ENCODE data around the gene TIMP2. TPM values are rescaled to one million over a fixed set of nuclear protein-coding genes. Genes with fewer than 3 reads are reported as not detected.

Gene TIMP2
- total RNA-seq, 1 experiment from 2014 or later: 114 TPM

GRCh38 chr17:78889531-78889930 is 35.7 kb downstream of the TIMP2 start:
- TF ChIP-seq, protein P1, sequence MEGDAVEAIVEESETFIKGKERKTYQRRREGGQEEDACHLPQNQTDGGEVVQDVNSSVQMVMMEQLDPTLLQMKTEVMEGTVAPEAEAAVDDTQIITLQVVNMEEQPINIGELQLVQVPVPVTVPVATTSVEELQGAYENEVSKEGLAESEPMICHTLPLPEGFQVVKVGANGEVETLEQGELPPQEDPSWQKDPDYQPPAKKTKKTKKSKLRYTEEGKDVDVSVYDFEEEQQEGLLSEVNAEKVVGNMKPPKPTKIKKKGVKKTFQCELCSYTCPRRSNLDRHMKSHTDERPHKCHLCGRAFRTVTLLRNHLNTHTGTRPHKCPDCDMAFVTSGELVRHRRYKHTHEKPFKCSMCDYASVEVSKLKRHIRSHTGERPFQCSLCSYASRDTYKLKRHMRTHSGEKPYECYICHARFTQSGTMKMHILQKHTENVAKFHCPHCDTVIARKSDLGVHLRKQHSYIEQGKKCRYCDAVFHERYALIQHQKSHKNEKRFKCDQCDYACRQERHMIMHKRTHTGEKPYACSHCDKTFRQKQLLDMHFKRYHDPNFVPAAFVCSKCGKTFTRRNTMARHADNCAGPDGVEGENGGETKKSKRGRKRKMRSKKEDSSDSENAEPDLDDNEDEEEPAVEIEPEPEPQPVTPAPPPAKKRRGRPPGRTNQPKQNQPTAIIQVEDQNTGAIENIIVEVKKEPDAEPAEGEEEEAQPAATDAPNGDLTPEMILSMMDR (conservative IDR thresholded peaks at IDR 0.05): no peak
- TF ChIP-seq EZH2 (IDR thresholded peaks at IDR 0.05; ENCODE audit: low read depth): no peak
- no peaks in the 10 kb centered on the region for H3K36me3 ChIP-seq (ENCODE audit: low read depth)
- H3K4me2 ChIP-seq: no peak overlapping the region
- H2AFZ ChIP-seq: no peak overlapping the region
- H4K20me1 ChIP-seq (ENCODE audit: insufficient read depth): no peaks in the 10 kb centered on the region
- ChIA-PET CTCF (no interaction called here), POLR2A (ENCODE audit: unreplicated experiment) (no interaction called here)
- no TSS peak for BruUV-seq (replicated peaks)
- H3K79me2 ChIP-seq (ENCODE audit: low read depth): peaks cover 8% of the 10 kb centered on the region
- no peak for DNase-seq
- intact Hi-C loops (cut with micrococcal nuclease; ENCODE audit: unreplicated experiment): no loop called here
- H3K4me1 ChIP-seq (replicated peaks; ENCODE audit: insufficient read depth): peaks cover 22% of the 10 kb centered on the region
- H3K9me3 ChIP-seq (ENCODE audit: insufficient read depth, low read depth): no peaks in the 10 kb centered on the region
- H3F3A ChIP-seq (ENCODE audit: insufficient read depth, low read depth): peaks cover 6% of the 10 kb centered on the region; the same call in 1 of the 2 replicates
- no peak overlapping the region for H3K4me3 ChIP-seq
- no peak overlapping the region for H3K27ac ChIP-seq
- H3K27me3 ChIP-seq (ENCODE audit: insufficient read depth, low read depth): no peaks in the 10 kb centered on the region
- H3K9me2 ChIP-seq (ENCODE audit: insufficient read depth): no peaks in the 10 kb centered on the region

GRCh38 chr17:78888941-78889518 is 36.2 kb downstream of the TIMP2 start:
- Histone ChIP-seq H2AFZ (no peak overlapping the region), H3F3A (ENCODE audit: insufficient read depth, low read depth) (peaks cover 11% of the 10 kb centered on the region; the same call in 1 of the 2 replicates), H4K20me1 (ENCODE audit: insufficient read depth) (no peaks in the 10 kb centered on the region), H3K9me3 (ENCODE audit: insufficient read depth, low read depth) (no peaks in the 10 kb centered on the region), H3K79me2 (ENCODE audit: low read depth) (peaks cover 8% of the 10 kb centered on the region), H3K27ac (no peak overlapping the region), H3K27me3 (ENCODE audit: insufficient read depth, low read depth) (no peaks in the 10 kb centered on the region), H3K4me1 (replicated peaks; ENCODE audit: insufficient read depth) (peaks cover 27% of the 10 kb centered on the region), H3K9me2 (ENCODE audit: insufficient read depth) (no peaks in the 10 kb centered on the region), H3K36me3 (ENCODE audit: low read depth) (no peaks in the 10 kb centered on the region), H3K4me3 (no peak overlapping the region), H3K4me2 (no peak overlapping the region)
- BruUV-seq (replicated peaks): no TSS peak
- intact Hi-C loops (cut with micrococcal nuclease; ENCODE audit: unreplicated experiment): no loop called here
- DNase-seq: no peak
- TF ChIP-seq EZH2 (IDR thresholded peaks at IDR 0.05; ENCODE audit: low read depth): no peak
- TF ChIP-seq, protein P1 (conservative IDR thresholded peaks at IDR 0.05): no peak
- POLR2A ChIA-PET (ENCODE audit: unreplicated experiment): no interaction called here
- CTCF ChIA-PET: no interaction called here

GRCh38 chr17:78886954-78887353 is 38.2 kb downstream of the TIMP2 start:
- Histone ChIP-seq H3K4me2 (no peak overlapping the region), H3K79me2 (ENCODE audit: low read depth) (peaks cover 8% of the 10 kb centered on the region), H3K4me3 (no peak overlapping the region), H3F3A (ENCODE audit: insufficient read depth, low read depth) (peaks cover 23% of the 10 kb centered on the region; the same call in 1 of the 2 replicates), H3K9me2 (ENCODE audit: insufficient read depth) (no peaks in the 10 kb centered on the region), H3K27me3 (ENCODE audit: insufficient read depth, low read depth) (no peaks in the 10 kb centered on the region), H3K4me1 (replicated peaks; ENCODE audit: insufficient read depth) (peaks cover 47% of the 10 kb centered on the region), H2AFZ (no peak overlapping the region), H4K20me1 (ENCODE audit: insufficient read depth) (no peaks in the 10 kb centered on the region), H3K36me3 (ENCODE audit: low read depth) (no peaks in the 10 kb centered on the region), H3K27ac (no peak overlapping the region), H3K9me3 (ENCODE audit: insufficient read depth, low read depth) (no peaks in the 10 kb centered on the region)
- BruUV-seq (replicated peaks): no TSS peak
- ChIA-PET POLR2A (ENCODE audit: unreplicated experiment) (no interaction called here), CTCF (interaction anchor here (0.9 kb wide), 1 partner anchor 12 kb away, joined by 3 read pairs; no protein-coding TSS in a partner anchor)
- intact Hi-C loops (cut with micrococcal nuclease; ENCODE audit: unreplicated experiment): no loop called here
- no peak for TF ChIP-seq EZH2 (IDR thresholded peaks at IDR 0.05; ENCODE audit: low read depth)
- TF ChIP-seq, protein P1 (conservative IDR thresholded peaks at IDR 0.05): no peak
- no peak for DNase-seq
